Midbrain (tissue), 1 donor: ENCODE measurements around the gene SLC38A3.

ENCODE experiments used
- DNase-seq: peaks from one replicate; lab custom pipeline; 2025; lab: John Stamatoyannopoulos, UW

The SLC38A3 gene

DNA sequence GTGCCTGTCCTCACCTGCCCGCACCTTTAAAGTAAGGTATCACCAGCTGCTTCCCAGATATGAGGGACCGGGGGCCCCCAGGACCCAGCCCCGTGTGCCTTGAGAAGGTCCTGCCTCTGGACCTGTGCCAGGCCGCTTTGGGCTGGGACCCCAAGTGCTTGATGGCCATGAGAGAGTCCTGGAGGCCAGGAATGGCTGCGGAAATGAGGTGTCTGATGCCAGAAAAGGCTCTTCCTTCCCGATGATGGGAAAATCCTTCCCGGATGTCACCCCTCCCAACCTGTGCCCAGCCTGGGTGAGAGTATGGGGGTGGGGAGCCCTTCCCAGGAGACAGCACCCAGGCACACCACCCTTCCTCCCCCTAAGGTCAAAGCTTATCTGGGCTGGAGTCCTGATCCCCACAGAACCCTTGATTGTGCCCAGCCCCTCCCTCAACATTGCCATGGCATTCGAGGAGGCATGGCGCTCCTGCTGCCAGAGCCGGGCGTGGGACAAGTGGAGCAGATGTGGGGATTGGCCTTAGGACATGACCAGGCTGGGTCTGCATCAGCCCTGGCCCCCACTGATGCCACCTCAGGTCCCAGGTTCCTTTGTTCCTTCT lies 35.7 kb upstream of the SLC38A3 start:
- no peak for DNase-seq

DNA sequence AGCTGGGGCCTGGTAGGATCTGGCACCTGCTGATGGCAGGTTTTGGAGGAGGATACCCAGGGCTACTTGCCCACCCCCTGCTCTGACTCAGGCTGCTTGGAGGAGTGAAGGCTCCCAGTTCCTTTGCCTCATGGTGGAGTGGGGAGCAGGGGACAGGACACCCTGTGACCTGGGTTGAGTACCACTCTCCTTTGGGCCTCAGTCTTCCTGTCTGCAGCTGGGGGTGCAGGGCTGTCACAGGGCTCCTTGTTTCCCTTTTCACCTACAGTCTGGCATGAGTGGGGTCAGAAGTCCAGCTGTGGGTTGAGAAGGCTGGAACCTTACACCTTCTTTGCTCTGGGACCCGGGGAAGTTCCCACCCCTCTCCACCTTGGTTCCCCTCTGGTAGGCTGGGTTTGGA lies 35.2 kb upstream of the SLC38A3 start:
- DNase-seq = no peak

DNA sequence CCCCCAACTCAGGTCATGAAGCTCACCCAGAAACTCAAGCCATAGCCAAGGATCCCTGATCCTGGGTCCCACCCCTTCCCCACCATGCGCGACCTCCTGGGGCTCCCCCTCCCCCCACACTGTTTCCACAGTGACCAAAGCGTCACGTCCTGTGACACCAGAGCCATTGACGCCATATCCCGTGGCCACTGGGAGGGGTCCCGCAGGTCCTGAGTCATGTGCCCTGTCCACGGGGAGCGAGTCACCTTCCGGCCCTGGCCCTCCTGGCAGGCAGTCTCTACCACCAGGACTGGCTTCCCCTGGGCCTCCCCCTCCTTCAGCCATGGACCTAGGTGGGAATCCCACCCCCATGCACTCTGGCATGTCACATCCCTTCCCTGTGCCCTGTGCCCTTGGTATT lies 34.4 kb upstream of the SLC38A3 start:
- no peak for DNase-seq

DNA sequence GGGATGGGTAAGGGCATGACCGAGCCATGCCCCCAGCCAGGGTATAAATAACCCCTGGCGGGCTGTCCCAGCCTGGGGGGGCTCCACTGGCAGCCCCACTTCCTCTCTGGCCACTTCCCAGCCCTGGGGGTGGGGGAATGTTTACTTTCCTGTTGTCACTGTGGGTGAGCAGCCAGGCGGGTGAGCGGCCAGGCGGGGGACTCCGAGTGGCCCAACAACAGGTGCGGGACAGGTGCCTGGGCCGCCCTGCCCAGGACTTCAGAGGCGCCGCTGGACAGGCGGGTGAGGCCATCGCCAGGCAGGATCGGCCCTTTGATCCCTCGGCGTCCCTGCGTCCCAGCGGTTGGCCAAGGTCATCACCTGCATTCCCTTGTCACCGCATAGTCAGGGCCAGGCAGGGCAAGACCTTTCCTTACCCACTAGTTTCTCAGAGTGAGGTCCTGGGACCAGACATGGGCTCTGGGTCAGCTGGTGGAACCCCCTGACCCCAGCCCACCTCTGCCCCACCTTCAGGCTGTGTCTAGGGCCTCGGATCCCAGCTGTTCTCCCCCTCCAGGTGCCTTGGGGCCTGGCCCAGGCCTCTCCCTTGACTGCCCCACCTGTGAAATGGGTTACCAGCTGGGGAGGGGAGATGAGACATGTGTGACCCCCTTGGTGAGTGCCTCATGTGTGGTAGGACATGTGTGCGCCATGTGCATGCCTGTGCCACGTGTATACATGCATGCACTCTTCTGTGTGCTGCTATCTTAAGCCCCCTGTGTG lies 33.4 kb upstream of the SLC38A3 start:
- no peak for DNase-seq

DNA sequence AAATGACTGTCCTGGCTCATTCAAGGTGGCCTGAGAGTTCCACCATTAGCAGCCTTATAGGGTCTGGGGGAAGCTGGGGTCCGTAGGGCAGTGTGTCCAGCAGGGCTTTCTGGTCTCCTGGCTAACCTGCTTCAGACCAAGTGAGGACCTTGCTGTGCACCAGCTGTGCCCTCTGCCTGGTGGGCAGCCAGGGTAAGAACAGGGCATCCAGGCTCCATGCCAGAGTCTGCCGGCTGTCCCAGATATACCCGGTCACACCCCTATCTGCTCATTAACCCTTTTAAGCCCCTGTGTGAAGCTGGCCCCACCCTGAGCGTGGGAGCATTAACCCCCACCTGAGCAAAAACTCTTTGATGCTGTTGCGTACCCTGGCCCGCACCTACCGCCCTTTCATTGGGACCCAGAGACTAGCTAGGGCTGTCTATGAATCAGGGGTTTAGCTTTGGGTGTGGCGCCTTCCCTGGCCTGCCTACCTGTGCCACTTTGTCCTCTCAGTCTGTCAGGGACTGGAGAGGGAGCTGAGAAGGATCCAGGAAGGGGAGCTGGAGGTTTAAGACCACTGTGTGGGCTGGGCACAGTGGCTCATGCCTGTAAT lies 32.3 kb upstream of the SLC38A3 start:
- DNase-seq = no peak

DNA sequence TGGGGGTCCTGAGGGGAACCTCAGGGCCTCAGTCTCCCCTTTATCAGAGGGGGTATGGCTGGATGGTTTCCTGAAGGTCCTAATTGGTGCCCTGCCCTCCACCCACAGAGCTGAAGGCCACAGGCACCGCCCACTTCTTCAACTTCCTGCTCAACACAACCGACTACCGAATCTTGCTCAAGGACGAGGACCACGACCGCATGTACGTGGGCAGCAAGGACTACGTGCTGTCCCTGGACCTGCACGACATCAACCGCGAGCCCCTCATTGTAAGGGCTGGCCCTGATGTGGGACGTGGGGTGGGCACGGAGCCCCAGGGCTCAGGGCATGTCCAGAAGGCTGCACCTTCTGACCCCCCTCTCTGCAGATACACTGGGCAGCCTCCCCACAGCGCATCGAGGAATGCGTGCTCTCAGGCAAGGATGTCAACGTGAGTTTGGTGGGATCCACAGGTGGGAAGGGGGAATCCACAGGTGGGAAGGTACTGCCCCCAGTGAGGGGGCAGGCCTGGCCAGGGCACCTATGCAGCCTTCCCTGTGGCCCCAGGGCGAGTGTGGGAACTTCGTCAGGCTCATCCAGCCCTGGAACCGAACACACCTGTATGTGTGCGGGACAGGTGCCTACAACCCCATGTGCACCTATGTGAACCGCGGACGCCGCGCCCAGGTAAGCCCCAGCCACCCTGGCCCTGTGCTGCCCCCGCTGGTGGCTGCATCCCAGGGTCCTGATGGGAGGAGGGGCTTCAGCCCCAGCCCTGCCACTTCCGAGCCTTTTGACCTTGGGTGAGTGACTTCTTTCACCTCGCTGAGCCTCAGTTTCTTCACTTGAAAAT lies 31.2 kb upstream of the SLC38A3 start:
- no peak for DNase-seq

DNA sequence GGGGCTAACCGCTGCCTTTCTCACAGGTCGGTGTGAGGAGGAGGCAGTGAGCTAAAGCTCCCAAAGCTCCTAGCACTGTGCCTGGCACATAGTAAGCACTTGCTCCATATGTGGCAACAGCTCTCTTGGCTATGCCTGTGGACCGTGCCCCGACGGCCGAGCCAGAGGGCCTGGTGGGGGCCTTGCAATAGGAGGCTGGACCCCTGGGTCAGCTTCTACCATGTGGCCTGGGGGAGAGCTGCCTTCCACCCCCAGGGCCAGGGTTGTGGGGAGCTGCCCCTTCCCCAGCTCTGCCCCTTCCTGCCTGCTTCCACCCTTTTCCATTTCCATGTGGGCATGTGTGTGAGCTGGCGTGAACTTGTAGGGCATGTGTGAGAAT lies 30.6 kb upstream of the SLC38A3 start:
- DNase-seq = no peak

DNA sequence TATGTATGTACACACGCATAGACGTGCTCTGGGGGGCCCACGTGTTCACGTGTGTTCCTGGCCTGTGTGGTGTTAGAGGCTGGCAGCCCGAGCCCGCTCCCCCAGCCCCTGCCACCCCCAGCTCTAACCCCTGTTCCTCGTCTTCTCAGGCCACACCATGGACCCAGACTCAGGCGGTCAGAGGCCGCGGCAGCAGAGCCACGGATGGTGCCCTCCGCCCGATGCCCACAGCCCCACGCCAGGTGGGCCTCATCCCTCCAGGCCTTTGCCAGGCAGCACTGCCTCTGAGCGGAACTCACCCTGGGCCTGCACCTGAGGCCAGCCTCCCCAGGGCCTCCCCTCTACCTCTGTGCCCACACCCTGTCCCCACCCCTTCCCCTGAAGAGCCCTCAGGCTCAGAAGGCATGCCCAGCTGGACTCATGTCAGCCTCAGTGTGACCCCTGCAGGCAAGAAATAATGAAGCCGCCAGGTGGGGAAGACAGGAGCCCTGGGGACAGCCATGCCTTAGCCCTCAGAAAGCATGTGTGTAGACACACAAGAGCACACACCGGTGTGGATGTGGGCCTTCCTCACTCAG lies 30.0 kb upstream of the SLC38A3 start:
- DNase-seq = no peak

DNA sequence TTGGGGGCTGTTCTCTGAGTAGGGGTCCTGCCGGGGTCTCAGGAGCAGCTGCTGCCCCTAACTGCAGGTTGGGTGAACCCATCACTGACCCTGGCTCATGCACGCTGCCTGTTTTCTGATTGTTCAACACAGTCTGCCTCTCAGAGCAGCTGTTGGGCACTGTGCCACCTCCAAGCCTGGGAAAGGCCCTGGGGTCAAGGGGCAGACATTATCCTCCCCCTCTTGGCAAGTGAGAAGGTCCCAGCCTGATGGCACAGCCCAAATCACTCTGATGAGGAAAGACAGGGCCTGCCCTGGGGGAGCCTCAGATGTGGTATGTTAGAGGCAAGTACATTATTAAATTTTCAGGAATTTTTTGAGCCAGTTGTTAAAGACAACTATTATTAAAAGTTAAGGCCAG lies 27.7 kb upstream of the SLC38A3 start:
- DNase-seq = no peak

DNA sequence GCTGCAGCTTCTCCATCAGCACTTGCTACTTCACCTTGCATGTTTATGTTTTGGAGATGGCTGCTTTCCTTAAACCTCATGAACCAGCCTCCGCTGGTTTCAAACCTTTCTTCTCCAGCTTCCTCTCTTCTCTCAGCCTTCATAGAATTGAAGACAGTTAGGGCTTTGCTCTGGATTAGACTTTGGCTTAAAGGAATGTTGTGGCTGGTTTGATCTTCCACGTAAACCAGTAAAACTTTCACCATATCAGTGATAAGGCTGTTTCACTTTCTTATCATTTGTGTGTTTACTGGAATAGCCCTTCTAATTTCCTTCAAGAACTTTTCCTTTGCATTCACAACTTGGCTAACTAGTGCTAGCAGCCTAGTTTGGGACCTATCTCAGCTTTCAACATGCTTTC lies 25.4 kb upstream of the SLC38A3 start:
- DNase-seq = no peak

DNA sequence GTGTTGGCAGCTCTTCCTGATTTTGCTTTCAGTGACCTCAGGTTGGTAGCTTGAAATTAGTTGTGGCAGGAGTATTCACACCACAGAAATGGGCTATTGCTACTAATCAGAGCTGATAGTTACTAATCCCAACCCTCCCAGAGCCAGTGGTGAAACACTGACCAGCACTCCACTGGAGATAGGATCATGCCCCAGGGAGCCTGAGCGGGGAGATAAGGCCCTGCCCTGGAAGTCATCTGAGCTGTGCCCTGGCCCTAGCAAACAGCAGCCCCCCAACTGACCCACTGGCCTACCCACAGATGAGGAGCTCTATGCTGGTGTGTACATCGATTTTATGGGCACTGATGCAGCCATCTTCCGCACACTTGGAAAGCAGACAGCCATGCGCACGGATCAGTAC lies 23.1 kb upstream of the SLC38A3 start:
- no peak for DNase-seq

DNA sequence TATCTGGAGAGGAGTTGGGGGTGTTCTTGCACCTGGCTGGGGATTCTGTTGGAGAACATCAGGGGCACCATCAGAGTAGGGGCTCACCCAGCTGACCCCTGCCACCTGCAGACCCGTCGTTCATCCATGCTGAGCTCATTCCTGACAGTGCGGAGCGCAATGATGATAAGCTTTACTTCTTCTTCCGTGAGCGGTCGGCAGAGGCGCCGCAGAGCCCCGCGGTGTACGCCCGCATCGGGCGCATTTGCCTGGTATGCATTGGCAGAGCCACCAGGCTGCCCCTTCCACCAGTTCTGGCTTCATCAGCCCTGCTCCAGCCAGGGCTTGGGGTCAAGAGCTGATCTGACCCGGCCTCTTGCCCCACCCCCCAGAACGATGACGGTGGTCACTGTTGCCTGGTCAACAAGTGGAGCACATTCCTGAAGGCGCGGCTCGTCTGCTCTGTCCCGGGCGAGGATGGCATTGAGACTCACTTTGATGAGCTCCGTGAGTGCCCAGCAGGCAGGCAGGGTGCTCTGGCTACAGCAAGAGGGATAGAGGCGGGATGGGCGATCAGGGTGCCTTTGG lies 22.5 kb upstream of the SLC38A3 start:
- DNase-seq = no peak

DNA sequence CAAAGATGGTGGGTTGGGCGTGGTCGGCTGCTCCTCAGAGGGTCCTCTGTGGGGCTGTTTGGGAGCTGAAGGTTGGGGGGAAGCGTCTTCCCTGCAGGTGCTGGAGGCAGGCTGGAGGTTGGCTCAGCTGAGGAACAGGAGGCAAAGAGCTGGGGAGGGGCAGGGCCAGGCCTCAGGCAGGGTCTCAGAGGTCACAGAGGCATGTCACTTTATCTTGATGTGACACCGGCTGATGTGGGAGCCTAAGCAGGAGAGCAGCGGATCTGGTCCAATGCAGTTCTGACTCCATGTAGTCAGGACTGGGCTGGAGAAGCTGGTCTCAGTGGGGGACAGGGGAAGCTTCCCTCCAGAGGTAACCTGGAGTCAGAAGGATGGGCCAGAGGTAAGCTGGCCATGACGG lies 21.3 kb upstream of the SLC38A3 start:
- no peak for DNase-seq

DNA sequence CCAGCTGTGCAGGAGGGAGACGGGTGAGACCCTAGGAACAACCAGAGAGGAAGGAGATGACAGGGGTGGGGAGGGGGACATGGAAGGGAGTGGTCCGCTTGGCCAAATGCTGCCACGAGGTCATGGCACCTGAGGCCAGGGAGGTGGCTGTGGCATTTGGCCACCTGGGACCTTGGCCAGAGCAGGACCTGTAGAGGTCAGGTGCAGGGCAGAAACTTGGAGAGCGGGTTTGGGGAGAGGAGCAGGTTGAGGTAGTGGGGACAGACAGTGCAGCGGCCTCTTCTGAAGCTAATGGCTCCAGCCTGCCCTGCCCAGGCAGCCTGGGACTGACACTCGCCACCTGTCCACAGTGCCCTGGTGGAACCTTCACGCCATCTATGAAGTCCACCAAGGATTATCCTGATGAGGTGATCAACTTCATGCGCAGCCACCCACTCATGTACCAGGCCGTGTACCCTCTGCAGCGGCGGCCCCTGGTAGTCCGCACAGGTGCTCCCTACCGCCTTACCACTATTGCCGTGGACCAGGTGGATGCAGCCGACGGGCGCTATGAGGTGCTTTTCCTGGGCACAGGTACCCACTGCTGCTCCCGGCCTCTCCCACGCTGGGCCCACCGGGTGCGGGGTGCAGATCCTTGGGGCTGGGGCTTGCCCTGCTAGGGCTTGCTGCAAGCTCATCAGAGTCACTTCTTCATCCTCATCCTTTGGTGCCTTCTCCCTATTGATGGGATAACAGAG lies 20.7 kb upstream of the SLC38A3 start:
- no peak for DNase-seq

DNA sequence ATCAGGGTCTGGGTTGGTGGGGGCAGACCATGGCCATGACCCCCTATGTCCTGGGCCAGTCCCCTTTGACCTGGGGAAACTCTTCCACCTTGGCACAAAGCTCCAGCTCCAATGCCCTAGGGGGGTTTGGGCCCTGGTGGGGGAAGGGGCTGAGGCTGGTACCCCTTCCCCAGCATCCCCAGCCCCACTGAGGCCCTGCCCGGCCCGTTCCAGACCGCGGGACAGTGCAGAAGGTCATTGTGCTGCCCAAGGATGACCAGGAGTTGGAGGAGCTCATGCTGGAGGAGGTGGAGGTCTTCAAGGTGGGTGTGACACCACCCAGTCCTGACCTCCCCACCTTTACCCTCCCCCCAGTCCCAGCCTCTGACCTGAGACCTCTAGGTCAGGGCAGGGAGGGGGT lies 19.8 kb upstream of the SLC38A3 start:
- DNase-seq = no peak

DNA sequence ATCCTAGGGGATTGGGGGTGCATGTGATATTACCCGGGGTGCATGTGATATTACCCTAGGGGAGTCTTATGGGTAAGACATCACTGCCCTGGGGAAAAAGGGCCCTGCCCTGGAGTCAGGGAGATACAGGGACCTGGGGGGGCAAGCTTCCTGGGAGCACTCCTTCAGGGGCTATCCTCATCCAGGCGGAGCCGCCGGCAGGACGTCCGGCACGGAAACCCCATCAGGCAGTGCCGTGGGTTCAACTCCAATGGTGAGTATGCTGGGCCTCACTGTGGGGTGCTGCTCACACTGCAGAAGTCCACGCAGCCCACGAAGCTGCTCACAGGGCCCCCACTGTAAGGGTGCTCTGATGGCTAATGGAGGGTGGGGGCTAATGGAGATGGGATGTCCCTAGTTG lies 19.0 kb upstream of the SLC38A3 start:
- DNase-seq = no peak

DNA sequence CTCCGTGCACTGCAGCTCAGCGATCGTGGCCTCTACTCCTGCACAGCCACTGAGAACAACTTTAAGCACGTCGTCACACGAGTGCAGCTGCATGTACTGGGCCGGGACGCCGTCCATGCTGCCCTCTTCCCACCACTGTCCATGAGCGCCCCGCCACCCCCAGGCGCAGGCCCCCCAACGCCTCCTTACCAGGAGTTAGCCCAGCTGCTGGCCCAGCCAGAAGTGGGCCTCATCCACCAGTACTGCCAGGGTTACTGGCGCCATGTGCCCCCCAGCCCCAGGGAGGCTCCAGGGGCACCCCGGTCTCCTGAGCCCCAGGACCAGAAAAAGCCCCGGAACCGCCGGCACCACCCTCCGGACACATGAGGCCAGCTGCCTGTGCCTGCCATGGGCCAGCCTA lies 17.3 kb upstream of the SLC38A3 start:
- no peak for DNase-seq

DNA sequence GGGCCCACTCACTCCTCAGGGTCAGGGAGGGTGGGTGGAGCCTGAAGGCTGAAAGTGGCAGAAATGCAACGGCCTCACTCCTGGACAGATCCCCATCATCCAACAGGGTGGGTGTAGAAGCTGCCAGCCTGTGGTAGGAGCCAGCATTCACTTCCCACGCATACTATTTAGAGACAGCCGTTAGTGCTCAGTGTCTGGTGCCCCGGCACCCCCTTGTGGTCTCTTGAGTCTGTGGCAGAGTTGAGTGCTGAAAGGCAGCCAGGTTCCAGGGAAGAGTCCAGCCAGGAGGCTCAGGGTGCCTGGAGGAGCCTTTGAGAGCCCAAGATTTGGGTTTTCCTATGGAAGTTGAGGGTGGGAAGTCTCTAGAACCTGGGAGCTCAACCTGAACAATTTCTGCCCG lies 15.8 kb upstream of the SLC38A3 start:
- peak; percentile 44 for DNase-seq

DNA sequence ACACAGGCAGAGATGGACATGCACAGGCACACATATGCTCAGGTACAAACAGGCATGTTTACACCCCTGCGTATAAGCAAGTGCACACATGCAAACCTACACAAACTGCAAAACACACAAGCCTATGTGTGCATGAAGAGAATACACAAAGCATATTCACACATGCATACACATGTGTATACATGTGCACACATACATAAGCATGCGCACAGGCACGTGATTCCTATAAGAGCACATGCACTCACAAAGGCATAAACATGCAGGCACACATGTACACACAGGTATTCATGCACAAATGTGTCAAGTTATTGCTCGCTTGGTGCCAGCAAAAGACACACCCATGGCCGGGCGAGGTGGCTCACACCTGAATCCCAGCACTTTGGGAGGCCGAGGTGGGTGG lies 15.1 kb upstream of the SLC38A3 start:
- no peak for DNase-seq

DNA sequence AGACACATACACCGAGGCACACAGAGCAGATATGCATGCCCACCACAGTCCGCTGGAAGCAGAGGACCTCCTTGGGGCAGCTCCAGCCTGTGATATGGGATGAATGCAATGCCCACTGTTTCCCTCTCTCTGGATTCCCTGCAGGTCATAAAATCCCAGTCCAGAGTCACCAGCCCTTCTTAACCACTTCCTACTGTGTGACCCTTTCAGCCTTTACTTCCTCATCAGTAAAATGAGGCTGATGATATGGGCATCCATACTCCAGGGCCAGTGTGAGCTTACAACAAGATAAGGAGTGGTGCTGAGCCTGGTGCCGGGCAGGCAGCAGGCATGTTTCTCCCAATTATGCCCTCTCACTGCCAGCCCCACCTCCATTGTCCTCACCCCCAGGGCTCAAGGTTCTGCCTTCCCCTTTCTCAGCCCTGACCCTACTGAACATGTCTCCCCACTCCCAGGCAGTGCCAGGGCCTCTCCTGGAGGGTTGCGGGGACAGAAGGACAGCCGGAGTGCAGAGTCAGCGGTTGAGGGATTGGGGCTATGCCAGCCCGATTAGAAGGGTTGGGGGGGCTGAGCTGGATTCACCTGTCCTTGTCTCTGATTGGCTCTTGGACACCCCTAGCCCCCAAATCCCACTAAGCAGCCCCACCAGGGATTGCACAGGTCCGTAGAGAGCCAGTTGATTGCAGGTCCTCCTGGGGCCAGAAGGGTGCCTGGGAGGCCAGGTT lies 14.0 kb upstream of the SLC38A3 start, which contains the start of gene GNAT1:
Gene GNAT1, plus strand, starts transcription at position 675 of the 725 bp plus-strand sequence. CDS start 116 bp downstream, outside the sequence.
- DNase-seq = no peak

DNA sequence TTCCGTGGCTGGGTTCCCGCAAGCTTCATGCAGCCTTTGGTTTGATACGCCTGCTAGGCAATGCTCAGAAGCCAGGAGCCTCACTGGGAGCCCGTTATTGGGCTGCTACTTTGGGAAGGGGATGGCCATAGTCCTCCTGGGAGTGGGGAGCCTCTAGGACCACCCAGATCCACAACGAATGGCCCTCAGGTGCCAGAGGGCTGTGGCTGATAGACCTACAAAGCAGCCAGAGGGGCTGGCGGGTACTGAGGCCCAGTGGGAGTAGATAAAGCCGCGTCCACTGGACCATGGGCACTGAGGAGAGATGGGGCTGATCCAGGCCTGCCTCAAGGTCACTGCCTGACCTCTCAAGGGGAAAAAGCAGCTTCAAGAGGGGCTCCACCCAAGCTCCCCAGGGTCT lies 12.9 kb upstream of the SLC38A3 start:
- no peak for DNase-seq
